DOHH2 (cell line): Measurements from ENCODE around the gene TEX35.

Source experiments
- H3F3A ChIP-seq: fragments of 200-600 bp; sonication (generic), shearing (Covaris generic); 2 replicates; pipeline ENCODE4 v1.6.0; 2016; ENCODE audit warnings: antibody characterized with exemption, mild to moderate bottlenecking; ENCODE audit not compliant: control insufficient read depth, insufficient read depth
- H3K27ac ChIP-seq: fragments of 200-600 bp; sonication (generic); 2 replicates; pipeline ENCODE4 v1.5.1; 2014; ENCODE audit warnings: low read depth, mild to moderate bottlenecking, low read length, moderate library complexity
- H3K27me3 ChIP-seq: fragments of 200-600 bp; sonication (generic); 2 replicates; pipeline ENCODE4 v1.6.1; 2014; ENCODE audit warnings: mild to moderate bottlenecking, low read length, mixed read lengths; ENCODE audit not compliant: control insufficient read depth
- H3K36me3 ChIP-seq: fragments of 200-600 bp; sonication (generic); 2 replicates; pipeline ENCODE4 v1.6.1; 2014; ENCODE audit warnings: mild to moderate bottlenecking, low read length, moderate library complexity, mixed read lengths; ENCODE audit not compliant: control insufficient read depth
- H3K4me1 ChIP-seq: fragments of 200-600 bp; sonication (generic); 2 replicates; pipeline ENCODE4 v1.6.1; 2014; ENCODE audit warnings: mild to moderate bottlenecking, low read length, mixed read lengths; ENCODE audit not compliant: control insufficient read depth
- H3K4me2 ChIP-seq: fragments of 200-600 bp; sonication (generic); 2 replicates; pipeline ENCODE4 v1.6.0; 2014; ENCODE audit warnings: mild to moderate bottlenecking, low read length, moderate library complexity
- H3K4me3 ChIP-seq: fragments of 200-600 bp; sonication (generic); 2 replicates; pipeline ENCODE4 v1.5.1; 2014; ENCODE audit warnings: mild to moderate bottlenecking, low read length, mixed read lengths
- H3K79me2 ChIP-seq: fragments of 200-600 bp; sonication (generic); 2 replicates; pipeline ENCODE4 v1.6.1; 2014; ENCODE audit warnings: mild to moderate bottlenecking, low read length, mixed read lengths; ENCODE audit not compliant: control insufficient read depth
- H3K9me2 ChIP-seq: fragments of 200-600 bp; sonication (generic); replicated peaks from 2 replicates; pipeline ENCODE4 v1.6.1; 2014; ENCODE audit warnings: mild to moderate bottlenecking, low read length, mixed read lengths; ENCODE audit not compliant: control insufficient read depth
- H3K9me3 ChIP-seq: fragments of 200-600 bp; sonication (generic); 2 replicates; pipeline ENCODE4 v1.6.1; 2014; ENCODE audit warnings: antibody characterized with exemption, low read length, mixed read lengths; ENCODE audit not compliant: control insufficient read depth, insufficient read depth
- H4K20me1 ChIP-seq: fragments of 200-600 bp; sonication (generic); 2 replicates; pipeline ENCODE4 v1.6.0; 2014; ENCODE audit warnings: low read depth, mild to moderate bottlenecking, antibody characterized with exemption, low read length, moderate library complexity; ENCODE audit not compliant: control insufficient read depth, insufficient read depth
- CTCF ChIP-seq: fragments of 200-600 bp; sonication (generic); IDR thresholded peaks from one replicate; pipeline ENCODE4 v1.5.1; 2014; ENCODE audit warnings: antibody characterized with exemption, mild to moderate bottlenecking, low read depth, low read length; ENCODE audit not compliant: poor library complexity, severe bottlenecking
- EZH2phosphoT487 ChIP-seq: fragments of 200-600 bp; sonication (generic); IDR thresholded peaks from 2 replicates; pipeline ENCODE4 v1.6.1; 2017; ENCODE audit warnings: borderline replicate concordance, mild to moderate bottlenecking, antibody characterized with exemption, low read length, moderate library complexity, mixed read lengths

TEX35 gene

GRCh38 chr1:178509414-178510007 is 3.4 kb upstream of the TEX35 start:
- H3K4me3 ChIP-seq: no peak overlapping the region
- TF ChIP-seq CTCF (no peak), EZH2phosphoT487 (no peak)
- H3K36me3 ChIP-seq: no peaks in the 10 kb centered on the region
- no peaks in the 10 kb centered on the region for H3K4me1 ChIP-seq
- no peaks in the 10 kb centered on the region; the same call in 1 of the 2 replicates for H3K27me3 ChIP-seq
- no peak overlapping the region for H3K27ac ChIP-seq
- H3K9me2 ChIP-seq: no peaks in the 10 kb centered on the region
- no peaks in the 10 kb centered on the region for H3F3A ChIP-seq
- no peaks in the 10 kb centered on the region for H3K79me2 ChIP-seq
- H4K20me1 ChIP-seq: no peaks in the 10 kb centered on the region
- no peak overlapping the region for H3K4me2 ChIP-seq
- no peaks in the 10 kb centered on the region for H3K9me3 ChIP-seq

- no peaks in the 10 kb centered on the region; the same call in 1 of the 2 replicates for H3K27me3 ChIP-seq
- no peaks in the 10 kb centered on the region for H4K20me1 ChIP-seq
- no peaks in the 10 kb centered on the region for H3K9me2 ChIP-seq
- no peaks in the 10 kb centered on the region for H3K9me3 ChIP-seq
- no peaks in the 10 kb centered on the region for H3K4me1 ChIP-seq
- H3K4me3 ChIP-seq: no peak overlapping the region
- no peaks in the 10 kb centered on the region for H3F3A ChIP-seq
- H3K27ac ChIP-seq: no peak overlapping the region
- H3K4me2 ChIP-seq: no peak overlapping the region
- H3K36me3 ChIP-seq: no peaks in the 10 kb centered on the region
- H3K79me2 ChIP-seq: no peaks in the 10 kb centered on the region
- TF ChIP-seq EZH2phosphoT487 (no peak), CTCF (no peak)
Measured at GRCh38 chr1:178510155-178510554, 2.8 kb upstream of the TEX35 start.

- Histone ChIP-seq H3K4me2 (no peak overlapping the region), H4K20me1 (no peaks in the 10 kb centered on the region), H3K4me3 (no peak overlapping the region), H3K9me2 (no peaks in the 10 kb centered on the region), H3K27me3 (peaks cover 11% of the 10 kb centered on the region; the same call in 1 of the 2 replicates), H3K36me3 (no peaks in the 10 kb centered on the region), H3F3A (no peaks in the 10 kb centered on the region), H3K4me1 (no peaks in the 10 kb centered on the region), H3K9me3 (no peaks in the 10 kb centered on the region), H3K27ac (no peak overlapping the region), H3K79me2 (no peaks in the 10 kb centered on the region)
- TF ChIP-seq CTCF (peak; percentile 14), EZH2phosphoT487 (no peak)
Measured at GRCh38 chr1:178513278-178513983, 522 bp downstream of the TEX35 start.
